Sigmoid colon (tissue), 7 donors: Measurements from ENCODE around the gene GPC5. TPM values are rescaled to one million over a fixed set of nuclear protein-coding genes. Genes with fewer than 3 reads are reported as not detected.

Experiments
- DNase-seq: peaks from one replicate; pipeline ENCODE4 v3.0.0-alpha.2; 2019
- H3K27ac ChIP-seq, 4 donors: fragments of 200-600 bp; sonication (generic); one replicate each; pipeline ENCODE4 v1.5.1; 2016 to 2019; ENCODE audit warnings: mild to moderate bottlenecking in 1 of 4
- H3K27me3 ChIP-seq, 3 donors: fragments of 200-600 bp; sonication (generic); one replicate each; pipeline ENCODE4 v1.5.1; 2019; ENCODE audit warnings: mild to moderate bottlenecking in 1 of 3
- H3K36me3 ChIP-seq, 4 donors: fragments of 200-600 bp; sonication (generic); one replicate each; pipeline ENCODE4 v1.5.1; 2016 to 2019
- H3K4me1 ChIP-seq, 4 donors: fragments of 200-600 bp; sonication (generic); one replicate each; pipeline ENCODE4 v1.5.1; 2017 to 2019
- H3K4me3 ChIP-seq, 4 donors: fragments of 200-600 bp; sonication (generic); one replicate each; pipeline ENCODE4 v1.5.1; 2017 to 2019; ENCODE audit warnings: mild to moderate bottlenecking in 2 of 4, moderate library complexity in 1 of 4
- H3K9me3 ChIP-seq, 4 donors: fragments of 200-600 bp in 3 of 4; sonication (generic) in 3 of 4; one replicate each; pipeline versions ENCODE4 v1.5.1 to v1.6.1; 2013 to 2019
- CTCF ChIP-seq, 4 experiments: fragments of 450-650 bp in 3 of 4; fragments of 200-600 bp in 1 of 4; IDR thresholded peaks; one replicate each; pipeline ENCODE4 v1.5.1; 2016 to 2019; ENCODE audit warnings: antibody characterized with exemption in 4 of 4, mild to moderate bottlenecking in 3 of 4, moderate library complexity in 2 of 4
- EP300 ChIP-seq, 4 donors: sonication (generic); formaldehyde crosslinking; IDR thresholded peaks; one replicate each; pipeline ENCODE4 v1.6.1; 2017; ENCODE audit warnings: antibody characterized with exemption in 4 of 4
- POLR2A ChIP-seq, 2 donors: fragments of 450-650 bp; IDR thresholded peaks; one replicate each; pipeline ENCODE4 v1.6.1; 2016; ENCODE audit warnings: antibody characterized with exemption in 2 of 2, mild to moderate bottlenecking in 2 of 2, moderate library complexity in 2 of 2
- POLR2AphosphoS5 ChIP-seq, 4 donors: sonication (generic); formaldehyde crosslinking; IDR thresholded peaks; one replicate each; pipeline ENCODE4 v1.6.1; 2017; ENCODE audit warnings: antibody characterized with exemption in 4 of 4
- WGBS, 2 donors: extraction: QIAGEN DNeasy Blood & Tissue Kit; methylation state at CpG; one replicate each; pipeline ENCODE4 v1.1.7; 2013; 5-methylcytosine and 5-hydroxymethylcytosine counted together
- intact Hi-C: fragments of 100-400 bp; cut with DNase I; formaldehyde crosslinking; loops from one replicate; pipeline ENCODE4 v1.15.1; 2023
- polyA plus RNA-seq, 3 donors: library from polyadenylated mRNA; stranded (reverse); fragments of 200-250 nt; gene quantifications; one replicate each; pipeline ENCODE4 v1.2.3, GENCODE V29; 2013
- total RNA-seq, 4 donors: library from RNA; depleted of rRNA; stranded (reverse); fragments of >200 nt; gene quantifications; one replicate each; pipeline ENCODE4 v1.1.0, GENCODE V29; 2016
- donor health status: healthy with polysubstance abuse.
- donor health status: Bipolar disorder and iron deficiency.
- donor health status: healthy.

The GPC5 gene
- total and polyA plus RNA-seq, 7 donors, result 0.39 to 3.9 (median 2.9) TPM; not detected in 2

GRCh38 chr13:92804346-92804745 lies 1405.9 kb downstream of the GPC5 start:
- Histone ChIP-seq H3K36me3 (no peaks in the 10 kb centered on the region), H3K27ac (no peak overlapping the region), H3K9me3 (no peaks in the 10 kb centered on the region), H3K4me1 (peaks cover 0 to 22% (median 7%) of the 10 kb centered on the region in 4 donors), H3K4me3 (no peak overlapping the region), H3K27me3 (no peaks in the 10 kb centered on the region)
- DNase-seq, result no peak
- TF ChIP-seq POLR2AphosphoS5 (IDR thresholded peaks at IDR 0.05), result no peak
- TF ChIP-seq EP300 (IDR thresholded peaks at IDR 0.05), result no peak
- TF ChIP-seq CTCF (IDR thresholded peaks at IDR 0.05), result no peak
- no peak for TF ChIP-seq POLR2A (IDR thresholded peaks at IDR 0.05)
- intact Hi-C loops, result no loop called here
- 64 to 85% methylated on average over 1 of the region's 1 CpG for WGBS, 2 donors

DNA sequence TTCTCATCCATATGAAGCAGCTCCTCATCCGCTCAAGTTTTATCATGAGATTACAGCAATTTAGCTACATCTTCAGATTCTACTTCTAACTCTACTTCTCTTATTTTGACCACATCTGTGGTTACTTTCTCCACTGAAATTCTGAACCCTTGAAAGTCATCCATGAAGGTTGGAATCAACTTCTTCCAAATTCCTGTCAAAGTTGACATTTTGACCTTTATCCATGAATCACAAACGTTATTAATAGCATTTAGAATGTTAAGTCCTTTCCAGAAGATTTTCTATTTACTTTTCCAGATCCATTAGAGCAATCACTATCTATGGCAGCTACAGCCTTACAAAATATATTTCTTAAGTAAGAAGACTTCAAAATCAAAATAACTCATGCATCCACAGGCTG lies 1406.5 kb downstream of the GPC5 start:
- WGBS, 2 donors, result 81 to 83% methylated on average over 2 of the region's 2 CpGs
- TF ChIP-seq POLR2AphosphoS5 (IDR thresholded peaks at IDR 0.05) (no peak), CTCF (IDR thresholded peaks at IDR 0.05) (no peak), EP300 (IDR thresholded peaks at IDR 0.05) (no peak), POLR2A (IDR thresholded peaks at IDR 0.05) (no peak)
- H3K27ac ChIP-seq, result no peak overlapping the region

GRCh38 chr13:92805766-92806165 lies 1407.3 kb downstream of the GPC5 start:
- H3K4me3 ChIP-seq, result peak overlapping the region in 3 of 4 donors; percentile 27 to 38 (median 33)
- no peaks in the 10 kb centered on the region for H3K27me3 ChIP-seq
- no peaks in the 10 kb centered on the region for H3K36me3 ChIP-seq
- TF ChIP-seq CTCF (IDR thresholded peaks at IDR 0.05), result no peak
- no peak for TF ChIP-seq POLR2AphosphoS5 (IDR thresholded peaks at IDR 0.05)
- no peak for TF ChIP-seq POLR2A (IDR thresholded peaks at IDR 0.05)
- TF ChIP-seq EP300 (IDR thresholded peaks at IDR 0.05), result no peak
- H3K4me1 ChIP-seq, result peaks cover 0 to 22% (median 7%) of the 10 kb centered on the region in 4 donors
- peak overlapping the region; percentile 22 to 65 (median 41) for H3K27ac ChIP-seq
- no peak for DNase-seq
- intact Hi-C loops, result no loop called here
- no peaks in the 10 kb centered on the region for H3K9me3 ChIP-seq

More for the DNA sequence above, 1406.5 kb downstream of the GPC5 start:
- H3K36me3 ChIP-seq, result no peaks in the 10 kb centered on the region
- no peaks in the 10 kb centered on the region for H3K9me3 ChIP-seq
- no peaks in the 10 kb centered on the region for H3K27me3 ChIP-seq
- intact Hi-C loops, result no loop called here
- DNase-seq, result no peak
- H3K4me1 ChIP-seq, result peaks cover 0 to 22% (median 7%) of the 10 kb centered on the region in 4 donors
- H3K4me3 ChIP-seq, result no peak overlapping the region

- H3K9me3 ChIP-seq, result no peaks in the 10 kb centered on the region
- no peaks in the 10 kb centered on the region for H3K27me3 ChIP-seq
- WGBS, 2 donors, result 19 to 38% methylated on average over 4 of the region's 4 CpGs
- no peak for TF ChIP-seq EP300 (IDR thresholded peaks at IDR 0.05)
- no peak for TF ChIP-seq POLR2A (IDR thresholded peaks at IDR 0.05)
- no peak for TF ChIP-seq POLR2AphosphoS5 (IDR thresholded peaks at IDR 0.05)
- no peak for TF ChIP-seq CTCF (IDR thresholded peaks at IDR 0.05)
- intact Hi-C loops, result no loop called here
- peaks cover 0 to 22% (median 7%) of the 10 kb centered on the region in 4 donors for H3K4me1 ChIP-seq
- H3K36me3 ChIP-seq, result no peaks in the 10 kb centered on the region
- peak overlapping the region in 3 of 4 donors; percentile 27 to 38 (median 33) for H3K4me3 ChIP-seq
- DNase-seq, result no peak
- H3K27ac ChIP-seq, result peak overlapping the region; percentile 22 to 65 (median 41)
Measured at GRCh38 chr13:92806215-92806614, 1407.8 kb downstream of the GPC5 start.

- Histone ChIP-seq H3K27ac (no peak overlapping the region), H3K4me3 (no peak overlapping the region), H3K9me3 (no peaks in the 10 kb centered on the region), H3K27me3 (no peaks in the 10 kb centered on the region), H3K4me1 (peaks cover 0 to 22% (median 7%) of the 10 kb centered on the region in 4 donors), H3K36me3 (no peaks in the 10 kb centered on the region)
- no peak for TF ChIP-seq POLR2A (IDR thresholded peaks at IDR 0.05)
- TF ChIP-seq POLR2AphosphoS5 (IDR thresholded peaks at IDR 0.05), result no peak
- TF ChIP-seq CTCF (IDR thresholded peaks at IDR 0.05), result no peak
- TF ChIP-seq EP300 (IDR thresholded peaks at IDR 0.05), result no peak
- intact Hi-C loops, result no loop called here
- DNase-seq, result no peak
- WGBS, 2 donors, result 50 to 66% methylated on average over 3 of the region's 3 CpGs
Measured at GRCh38 chr13:92807353-92807752, 1408.9 kb downstream of the GPC5 start.
